ENCODE data around the gene PAOX.
"Not testable (repeated sequence)": the region's sequence is repeated elsewhere in the genome, so short reads cannot be mapped to it uniquely, and the experiment has no call there.

Gene PAOX

GRCh38 chr10:133411523-133412380 is 32.7 kb downstream of the PAOX start:
- DNase-seq = no peak

- DNase-seq = no peak
These were observed 33.3 kb downstream of the PAOX start for GRCh38 chr10:133412381-133412711.

GRCh38 chr10:133414401-133414800 is 35.3 kb downstream of the PAOX start:
- DNase-seq = not testable (repeated sequence)

- DNase-seq = no peak
These were observed 36.7 kb downstream of the PAOX start for GRCh38 chr10:133415752-133416151.

- DNase-seq = no peak
These were observed 39.4 kb downstream of the PAOX start for GRCh38 chr10:133418289-133418993.

GRCh38 chr10:133419211-133419950 is 40.3 kb downstream of the PAOX start:
- no peak for DNase-seq

- no peak for DNase-seq
These were observed 41.0 kb downstream of the PAOX start for GRCh38 chr10:133420028-133420427.

- no peak for DNase-seq
These were observed 41.5 kb downstream of the PAOX start for GRCh38 chr10:133420579-133420978.

GRCh38 chr10:133421336-133422222 is 42.5 kb downstream of the PAOX start:
- no peak for DNase-seq

GRCh38 chr10:133422223-133422806 is 43.3 kb downstream of the PAOX start:
- DNase-seq = no peak

- no peak for DNase-seq
These were observed 44.0 kb downstream of the PAOX start for GRCh38 chr10:133422807-133423771.

GRCh38 chr10:133424102-133424501 is 45.0 kb downstream of the PAOX start:
- DNase-seq = not testable (repeated sequence)

GRCh38 chr10:133424601-133425000 is 45.5 kb downstream of the PAOX start, which contains the start of gene SPRN:
Gene SPRN, minus strand, starts transcription at chr10:133424625. Its CDS starts 944 bp downstream, at chr10:133423681.
- DNase-seq = not testable (repeated sequence)

- not testable (repeated sequence) for DNase-seq
These were observed 50.5 kb downstream of the PAOX start for GRCh38 chr10:133429571-133429970.

- not testable (repeated sequence) for DNase-seq
These were observed 53.0 kb downstream of the PAOX start for GRCh38 chr10:133431888-133432613.

GRCh38 chr10:133432789-133433188 is 53.7 kb downstream of the PAOX start:
- not testable (repeated sequence) for DNase-seq

GRCh38 chr10:133438711-133439273 is 59.7 kb downstream of the PAOX start:
- DNase-seq = peak in 1 of 2 donors; percentile 48

GRCh38 chr10:133439517-133440461 is 60.7 kb downstream of the PAOX start:
- no peak for DNase-seq

Measured in CD4-positive, alpha-beta T cell treated with Interferon alpha-2 for 1 hour (primary cell).